Mesenchymal stem cell (in vitro differentiated cells and primary cell): ENCODE data around the gene WSCD2.

ENCODE experiments used
- DNase-seq: peaks from one replicate; pipeline ENCODE4 v3.0.0-alpha.2; 2013
- H2AFZ ChIP-seq: one replicate; pipeline ENCODE4 v1.6.1; 2013; ENCODE audit warnings: low read depth, mild to moderate bottlenecking, control low read depth, inconsistent platforms, low read length, moderate library complexity
- H2AK5ac ChIP-seq: 2 replicates; pipeline ENCODE4 v1.6.1; 2013; ENCODE audit warnings: low read length, moderate library complexity, mild to moderate bottlenecking, inconsistent platforms; ENCODE audit not compliant: severe bottlenecking
- H2BK120ac ChIP-seq: one replicate; pipeline ENCODE4 v1.6.1; 2013; ENCODE audit warnings: low read depth, mild to moderate bottlenecking, inconsistent platforms, low read length, moderate library complexity
- H2BK12ac ChIP-seq, 2 experiments: one replicate each; pipeline ENCODE4 v1.6.1; 2013; ENCODE audit warnings: inconsistent platforms in 2 of 2, low read length in 2 of 2, mild to moderate bottlenecking in 2 of 2, moderate library complexity in 2 of 2, control low read depth in 1 of 2
- H2BK15ac ChIP-seq: one replicate; pipeline ENCODE4 v1.6.1; 2013; ENCODE audit warnings: mild to moderate bottlenecking, low read depth, inconsistent platforms; ENCODE audit not compliant: poor library complexity, severe bottlenecking
- H2BK5ac ChIP-seq: 2 replicates; pipeline ENCODE4 v1.6.1; 2013; ENCODE audit warnings: low read depth, mild to moderate bottlenecking, low read length, control low read depth, inconsistent platforms; ENCODE audit not compliant: poor library complexity, severe bottlenecking
- H3K14ac ChIP-seq, 2 experiments: one replicate each; pipeline ENCODE4 v1.6.1; 2013; ENCODE audit warnings: inconsistent platforms in 2 of 2, low read length in 2 of 2, control low read depth in 1 of 2, mild to moderate bottlenecking in 1 of 2, moderate library complexity in 1 of 2
- H3K18ac ChIP-seq, 2 experiments: one replicate each; pipeline ENCODE4 v1.6.1; 2013; ENCODE audit warnings: inconsistent platforms in 2 of 2, low read length in 2 of 2, control low read depth in 1 of 2, low read depth in 1 of 2, mild to moderate bottlenecking in 1 of 2
- H3K23ac ChIP-seq, 2 experiments: one replicate each; pipeline ENCODE4 v1.6.1; 2013; ENCODE audit warnings: inconsistent platforms in 2 of 2, low read length in 2 of 2, mild to moderate bottlenecking in 2 of 2, moderate library complexity in 2 of 2, control low read depth in 1 of 2
- H3K27ac ChIP-seq: 2 replicates; pipeline ENCODE4 v1.5.1; 2013; ENCODE audit warnings: mild to moderate bottlenecking, moderate library complexity, low read length, control low read depth, inconsistent platforms; ENCODE audit not compliant: poor library complexity, severe bottlenecking
- H3K27me3 ChIP-seq, 2 experiments: 2 replicates each; pipeline versions ENCODE4 v1.6.1 to v1.7.0; 2013; ENCODE audit warnings: low read length in 2 of 2, mild to moderate bottlenecking in 2 of 2, moderate library complexity in 2 of 2, control low read depth in 1 of 2, inconsistent platforms in 1 of 2; ENCODE audit not compliant: control insufficient read depth in 1 of 2, insufficient read depth in 1 of 2
- H3K36me3 ChIP-seq, 2 experiments: 2 replicates each; pipeline versions ENCODE4 v1.6.1 to v1.7.0; 2013; ENCODE audit warnings: low read length in 2 of 2, control low read depth in 1 of 2, inconsistent platforms in 1 of 2, low read depth in 1 of 2, mild to moderate bottlenecking in 1 of 2; ENCODE audit not compliant: insufficient read depth in 2 of 2, control insufficient read depth in 1 of 2
- H3K4ac ChIP-seq, 2 experiments: one replicate each; pipeline ENCODE4 v1.6.1; 2013; ENCODE audit warnings: inconsistent platforms in 2 of 2, low read length in 2 of 2, mild to moderate bottlenecking in 2 of 2, moderate library complexity in 2 of 2, control low read depth in 1 of 2, low read depth in 1 of 2
- H3K4me1 ChIP-seq: 2 replicates; pipeline ENCODE4 v1.6.1; 2013; ENCODE audit warnings: low read depth, low read length, control low read depth; ENCODE audit not compliant: control insufficient read depth, insufficient read depth
- H3K4me2 ChIP-seq: 2 replicates; pipeline ENCODE4 v1.6.1; 2013; ENCODE audit warnings: low read length, mild to moderate bottlenecking, inconsistent platforms; ENCODE audit not compliant: poor library complexity, severe bottlenecking
- H3K4me3 ChIP-seq, 2 experiments: 2 replicates each; pipeline versions ENCODE4 v1.5.1 to v1.7.0; 2013; ENCODE audit warnings: low read length in 2 of 2, mild to moderate bottlenecking in 2 of 2, control low read depth in 1 of 2, low read depth in 1 of 2; ENCODE audit not compliant: insufficient read depth in 1 of 2
- H3K79me1 ChIP-seq: replicated peaks from 2 replicates; pipeline ENCODE4 v1.6.1; 2013; ENCODE audit warnings: mild to moderate bottlenecking, control low read depth, low read length, inconsistent platforms; ENCODE audit not compliant: poor library complexity, severe bottlenecking
- H3K9ac ChIP-seq: 2 replicates; pipeline ENCODE4 v1.7.0; 2013; ENCODE audit warnings: mild to moderate bottlenecking, low read length, moderate library complexity
- H3K9me3 ChIP-seq: 2 replicates; pipeline ENCODE4 v1.7.0; 2013; ENCODE audit warnings: mild to moderate bottlenecking, low read length; ENCODE audit not compliant: control insufficient read depth
- H4K8ac ChIP-seq: one replicate; pipeline ENCODE4 v1.6.1; 2013; ENCODE audit warnings: inconsistent platforms, mild to moderate bottlenecking, low read length, moderate library complexity
- H4K91ac ChIP-seq: one replicate; pipeline ENCODE4 v1.6.1; 2013; ENCODE audit warnings: mild to moderate bottlenecking, low read length, inconsistent platforms
- WGBS: methylation state at CpG from one replicate; pipeline ENCODE4 v1.1.7; 2013; ENCODE audit warnings: mixed read lengths; 5-methylcytosine and 5-hydroxymethylcytosine counted together

WSCD2 gene

DNA sequence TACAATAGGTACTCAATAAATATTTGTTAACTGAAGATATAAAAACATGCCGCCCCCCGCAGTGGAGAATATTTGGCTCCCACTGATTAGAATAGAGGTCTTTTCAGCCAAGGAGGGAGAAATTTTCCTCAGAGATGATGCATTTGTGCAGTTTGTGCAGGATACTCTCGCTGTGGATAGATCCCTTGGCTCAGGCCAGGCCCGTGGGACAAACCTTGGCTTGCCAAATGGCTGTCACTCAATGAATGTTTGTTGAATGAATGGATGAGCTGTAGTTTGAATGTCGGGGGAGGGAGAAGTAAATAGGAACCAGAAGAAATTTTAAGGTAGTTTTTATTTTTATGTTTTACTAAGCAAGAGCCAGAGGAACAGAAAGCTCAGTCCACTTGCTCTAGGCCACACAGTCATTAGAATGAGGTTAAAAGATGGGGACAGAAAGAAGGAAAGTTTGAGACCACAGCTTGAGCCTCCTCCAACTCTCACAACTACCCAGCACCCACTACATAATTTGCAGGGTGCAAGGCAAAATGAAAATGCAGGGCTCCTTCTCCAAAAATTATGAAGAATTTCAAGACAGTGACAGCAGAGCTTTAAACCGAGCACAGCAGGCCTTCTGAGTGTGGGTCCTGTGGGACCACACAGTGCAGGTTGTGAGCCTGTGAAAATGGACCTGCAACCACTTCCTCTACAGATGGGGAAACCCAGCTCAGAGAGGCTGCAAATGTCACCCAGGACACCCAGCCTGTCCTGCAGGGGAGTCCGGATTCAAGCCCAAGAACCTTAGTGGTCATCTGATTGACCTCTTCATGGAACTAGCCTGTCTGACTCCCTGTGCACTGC, 51.4 kb downstream of the WSCD2 start:
- no peak overlapping the region for H2BK15ac ChIP-seq
- 72% methylated on average over 7 of the region's 7 CpGs for WGBS

GRCh38 chr12:108181095-108181454, 52.0 kb downstream of the WSCD2 start:
- Histone ChIP-seq H2BK120ac (no peak overlapping the region), H3K79me1 (no peaks in the 10 kb centered on the region), H4K8ac (no peak overlapping the region), H3K27me3 (peaks cover 0 to 11% of the 10 kb centered on the region in 2 experiments), H2BK15ac (no peak overlapping the region), H2BK12ac (no peak overlapping the region), H3K23ac (no peak overlapping the region), H3K9me3 (no peaks in the 10 kb centered on the region), H3K4me2 (no peak overlapping the region), H3K27ac (no peak overlapping the region), H2BK5ac (no peak overlapping the region), H3K9ac (no peak overlapping the region), H3K18ac (no peak overlapping the region), H2AK5ac (no peak overlapping the region), H3K4ac (no peak overlapping the region), H4K91ac (no peak overlapping the region), H3K14ac (no peak overlapping the region), H2AFZ (no peak overlapping the region), H3K4me1 (no peaks in the 10 kb centered on the region), H3K36me3 (no peaks in the 10 kb centered on the region), H3K4me3 (no peak overlapping the region)
- WGBS = 91% methylated on average over 1 of the region's 8 CpGs
- DNase-seq = no peak

More for the DNA sequence above, 51.4 kb downstream of the WSCD2 start:
- Histone ChIP-seq H3K4ac (no peak overlapping the region), H4K8ac (no peak overlapping the region), H3K36me3 (no peaks in the 10 kb centered on the region), H3K14ac (no peak overlapping the region), H3K9ac (no peak overlapping the region), H3K4me3 (no peak overlapping the region), H3K27ac (no peak overlapping the region), H3K4me1 (no peaks in the 10 kb centered on the region), H3K79me1 (no peaks in the 10 kb centered on the region), H3K4me2 (no peak overlapping the region), H2BK5ac (no peak overlapping the region), H4K91ac (no peak overlapping the region), H3K18ac (no peak overlapping the region), H3K9me3 (no peaks in the 10 kb centered on the region), H3K27me3 (peaks cover 0 to 11% of the 10 kb centered on the region in 2 experiments), H2BK12ac (no peak overlapping the region), H3K23ac (no peak overlapping the region), H2AK5ac (no peak overlapping the region), H2BK120ac (no peak overlapping the region), H2AFZ (no peak overlapping the region)
- DNase-seq = no peak

DNA sequence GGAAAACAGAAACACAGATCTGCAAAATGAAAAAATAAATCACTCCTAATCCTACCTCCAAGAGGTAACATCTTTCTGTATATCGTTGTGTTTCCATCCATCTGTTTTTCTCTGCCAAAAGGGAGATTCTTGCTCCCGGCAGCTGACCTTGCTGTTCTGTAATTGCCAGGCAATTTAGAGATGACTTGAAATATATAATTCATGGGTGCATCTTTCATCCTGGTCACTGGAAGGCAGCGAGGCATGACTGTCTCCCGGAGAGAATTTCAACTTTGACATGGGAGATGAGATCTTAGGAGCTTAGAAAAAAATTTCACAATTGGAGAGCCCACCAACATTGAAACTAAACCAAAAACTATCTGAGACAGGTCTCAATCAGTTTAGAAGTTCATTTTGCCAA, 53.0 kb downstream of the WSCD2 start:
- Histone ChIP-seq H4K8ac (no peak overlapping the region), H2BK15ac (no peak overlapping the region), H3K4me1 (no peaks in the 10 kb centered on the region), H3K36me3 (no peaks in the 10 kb centered on the region), H3K79me1 (no peaks in the 10 kb centered on the region), H3K9me3 (no peaks in the 10 kb centered on the region), H3K4me2 (no peak overlapping the region), H2BK12ac (no peak overlapping the region), H3K23ac (no peak overlapping the region), H4K91ac (no peak overlapping the region), H3K14ac (no peak overlapping the region), H3K4me3 (no peak overlapping the region), H3K4ac (no peak overlapping the region), H2BK120ac (no peak overlapping the region), H3K27ac (no peak overlapping the region), H3K18ac (no peak overlapping the region), H3K9ac (no peak overlapping the region), H2AFZ (no peak overlapping the region), H3K27me3 (peaks cover 0 to 11% of the 10 kb centered on the region in 2 experiments), H2BK5ac (no peak overlapping the region), H2AK5ac (no peak overlapping the region)
- DNase-seq = no peak
- 72% methylated on average over 4 of the region's 4 CpGs for WGBS

DNA sequence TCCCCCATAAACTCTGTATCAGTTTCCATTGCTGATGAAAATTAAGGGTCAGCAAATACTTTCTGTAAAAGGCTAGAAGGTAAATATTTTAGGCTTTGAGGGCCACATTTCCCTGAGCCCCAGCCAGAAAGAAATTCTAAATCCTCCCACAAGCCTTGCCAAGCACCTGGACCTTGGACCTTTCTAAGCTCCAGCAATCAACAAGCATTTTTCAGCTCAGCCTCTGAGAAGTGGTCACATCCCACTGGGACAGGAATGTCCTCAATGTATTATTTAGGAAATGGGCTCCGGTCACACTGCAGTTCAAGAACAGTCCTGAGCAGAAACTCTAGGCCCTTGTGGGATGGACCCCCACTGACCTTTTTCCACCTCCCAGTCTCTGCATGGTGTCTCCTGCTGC, 55.9 kb downstream of the WSCD2 start:
- 46% methylated on average over 1 of the region's 1 CpG for WGBS
- Histone ChIP-seq H4K91ac (no peak overlapping the region), H3K18ac (no peak overlapping the region), H3K4me1 (no peaks in the 10 kb centered on the region), H2BK5ac (no peak overlapping the region), H2BK15ac (no peak overlapping the region), H3K27ac (no peak overlapping the region), H3K9ac (no peak overlapping the region), H3K14ac (no peak overlapping the region), H3K9me3 (no peaks in the 10 kb centered on the region), H4K8ac (no peak overlapping the region), H2BK120ac (no peak overlapping the region), H2BK12ac (no peak overlapping the region), H3K23ac (no peak overlapping the region), H3K79me1 (no peaks in the 10 kb centered on the region), H3K27me3 (peaks cover 0 to 15% of the 10 kb centered on the region in 2 experiments), H2AK5ac (no peak overlapping the region), H3K36me3 (no peaks in the 10 kb centered on the region), H3K4ac (no peak overlapping the region), H3K4me2 (no peak overlapping the region), H3K4me3 (no peak overlapping the region), H2AFZ (no peak overlapping the region)
- DNase-seq = no peak
